Measurements from ENCODE around the gene CNGB1.

DNA sequence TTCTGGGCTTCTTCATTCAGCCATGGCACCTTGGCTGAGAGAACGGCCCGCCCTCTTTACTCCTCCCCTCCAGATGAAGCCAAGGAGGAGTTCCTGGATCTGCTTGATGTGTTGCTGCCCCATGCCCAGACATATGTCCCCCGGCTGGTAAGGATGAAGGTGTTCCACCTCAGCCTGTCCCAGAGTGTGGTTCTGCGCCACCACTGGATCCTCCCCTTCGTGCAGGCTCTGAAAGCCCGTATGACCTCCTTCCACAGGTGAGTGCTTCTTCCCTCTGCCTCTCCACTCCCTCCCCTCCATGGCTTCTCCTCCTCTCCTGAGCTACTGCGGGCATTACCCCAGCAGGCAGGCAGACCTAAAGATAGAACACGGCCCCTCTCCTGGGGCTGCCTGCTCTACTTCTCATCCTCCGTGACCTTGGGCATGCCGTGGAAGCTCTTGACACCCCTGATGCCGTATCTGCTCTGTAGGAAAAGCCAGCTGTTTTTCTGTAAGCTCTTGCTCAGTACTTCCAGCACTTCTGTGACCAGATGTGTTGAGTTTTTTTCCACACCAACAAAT lies 39.0 kb upstream of the CNGB1 start:
- TF ChIP-seq, protein P1, sequence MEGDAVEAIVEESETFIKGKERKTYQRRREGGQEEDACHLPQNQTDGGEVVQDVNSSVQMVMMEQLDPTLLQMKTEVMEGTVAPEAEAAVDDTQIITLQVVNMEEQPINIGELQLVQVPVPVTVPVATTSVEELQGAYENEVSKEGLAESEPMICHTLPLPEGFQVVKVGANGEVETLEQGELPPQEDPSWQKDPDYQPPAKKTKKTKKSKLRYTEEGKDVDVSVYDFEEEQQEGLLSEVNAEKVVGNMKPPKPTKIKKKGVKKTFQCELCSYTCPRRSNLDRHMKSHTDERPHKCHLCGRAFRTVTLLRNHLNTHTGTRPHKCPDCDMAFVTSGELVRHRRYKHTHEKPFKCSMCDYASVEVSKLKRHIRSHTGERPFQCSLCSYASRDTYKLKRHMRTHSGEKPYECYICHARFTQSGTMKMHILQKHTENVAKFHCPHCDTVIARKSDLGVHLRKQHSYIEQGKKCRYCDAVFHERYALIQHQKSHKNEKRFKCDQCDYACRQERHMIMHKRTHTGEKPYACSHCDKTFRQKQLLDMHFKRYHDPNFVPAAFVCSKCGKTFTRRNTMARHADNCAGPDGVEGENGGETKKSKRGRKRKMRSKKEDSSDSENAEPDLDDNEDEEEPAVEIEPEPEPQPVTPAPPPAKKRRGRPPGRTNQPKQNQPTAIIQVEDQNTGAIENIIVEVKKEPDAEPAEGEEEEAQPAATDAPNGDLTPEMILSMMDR (IDR thresholded peaks at IDR 0.05): no peak
- no peak for TF ChIP-seq POLR2AphosphoS5 (IDR thresholded peaks at IDR 0.05)

Data from prostate gland (tissue), 2 donors.